Measurements from ENCODE around the gene MOB1A.

MOB1A gene

GRCh38 chr2:74103763-74104162 is 74.9 kb downstream of the MOB1A start:
- no peak for DNase-seq

Measured in stimulated activated CD8-positive, alpha-beta memory T cell treated with anti-CD3 and anti-CD28 coated beads, Interleukin-4, amount 100 ng/mL, for 48 hours (primary cell).